Measurements from ENCODE around the gene THBS2. TPM values are rescaled to one million over a fixed set of nuclear protein-coding genes. Genes with fewer than 3 reads are reported as not detected.

The THBS2 gene
- total and polyA plus RNA-seq, 8 donors, result under 0.01 to 56.0 (median 2.4) TPM

DNA sequence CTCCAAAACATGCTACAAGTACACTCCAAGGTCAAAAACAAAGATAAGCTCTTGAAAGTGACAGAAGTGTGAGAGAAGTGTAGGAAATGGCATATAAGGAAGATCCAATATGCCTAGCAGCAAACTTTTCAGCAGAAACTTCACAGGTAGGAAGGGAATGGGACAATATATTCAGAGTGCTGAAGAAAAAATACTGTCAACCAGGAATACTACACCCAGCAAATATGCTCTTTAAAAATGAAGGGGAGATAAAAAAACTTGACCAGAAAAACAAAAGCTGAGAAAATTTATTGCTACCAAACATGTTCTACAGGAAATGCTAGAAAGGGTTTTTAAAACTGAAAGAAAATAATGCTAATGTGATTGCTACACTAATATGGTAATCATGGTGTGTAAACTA lies 46.2 kb downstream of the THBS2 start:
- Histone ChIP-seq H3K27ac (no peak overlapping the region), H3K36me3 (no peaks in the 10 kb centered on the region), H3K4me3 (no peak overlapping the region), H3K4me1 (peaks cover 0 to 3% (median 0%) of the 10 kb centered on the region in 4 donors), H3K27me3 (no peaks in the 10 kb centered on the region), H3K9me3 (peaks cover 0 to 16% (median 10%) of the 10 kb centered on the region in 4 donors)
- intact Hi-C loops (cut with DNase I; ENCODE audit: low total_unique reads), result no loop called here
- no peak for DNase-seq
- TF ChIP-seq POLR2A (IDR thresholded peaks at IDR 0.05) (no peak), POLR2AphosphoS5 (IDR thresholded peaks at IDR 0.05) (no peak), EP300 (IDR thresholded peaks at IDR 0.05) (no peak)
- TF ChIP-seq, protein P1, sequence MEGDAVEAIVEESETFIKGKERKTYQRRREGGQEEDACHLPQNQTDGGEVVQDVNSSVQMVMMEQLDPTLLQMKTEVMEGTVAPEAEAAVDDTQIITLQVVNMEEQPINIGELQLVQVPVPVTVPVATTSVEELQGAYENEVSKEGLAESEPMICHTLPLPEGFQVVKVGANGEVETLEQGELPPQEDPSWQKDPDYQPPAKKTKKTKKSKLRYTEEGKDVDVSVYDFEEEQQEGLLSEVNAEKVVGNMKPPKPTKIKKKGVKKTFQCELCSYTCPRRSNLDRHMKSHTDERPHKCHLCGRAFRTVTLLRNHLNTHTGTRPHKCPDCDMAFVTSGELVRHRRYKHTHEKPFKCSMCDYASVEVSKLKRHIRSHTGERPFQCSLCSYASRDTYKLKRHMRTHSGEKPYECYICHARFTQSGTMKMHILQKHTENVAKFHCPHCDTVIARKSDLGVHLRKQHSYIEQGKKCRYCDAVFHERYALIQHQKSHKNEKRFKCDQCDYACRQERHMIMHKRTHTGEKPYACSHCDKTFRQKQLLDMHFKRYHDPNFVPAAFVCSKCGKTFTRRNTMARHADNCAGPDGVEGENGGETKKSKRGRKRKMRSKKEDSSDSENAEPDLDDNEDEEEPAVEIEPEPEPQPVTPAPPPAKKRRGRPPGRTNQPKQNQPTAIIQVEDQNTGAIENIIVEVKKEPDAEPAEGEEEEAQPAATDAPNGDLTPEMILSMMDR (IDR thresholded peaks at IDR 0.05), result no peak

DNA sequence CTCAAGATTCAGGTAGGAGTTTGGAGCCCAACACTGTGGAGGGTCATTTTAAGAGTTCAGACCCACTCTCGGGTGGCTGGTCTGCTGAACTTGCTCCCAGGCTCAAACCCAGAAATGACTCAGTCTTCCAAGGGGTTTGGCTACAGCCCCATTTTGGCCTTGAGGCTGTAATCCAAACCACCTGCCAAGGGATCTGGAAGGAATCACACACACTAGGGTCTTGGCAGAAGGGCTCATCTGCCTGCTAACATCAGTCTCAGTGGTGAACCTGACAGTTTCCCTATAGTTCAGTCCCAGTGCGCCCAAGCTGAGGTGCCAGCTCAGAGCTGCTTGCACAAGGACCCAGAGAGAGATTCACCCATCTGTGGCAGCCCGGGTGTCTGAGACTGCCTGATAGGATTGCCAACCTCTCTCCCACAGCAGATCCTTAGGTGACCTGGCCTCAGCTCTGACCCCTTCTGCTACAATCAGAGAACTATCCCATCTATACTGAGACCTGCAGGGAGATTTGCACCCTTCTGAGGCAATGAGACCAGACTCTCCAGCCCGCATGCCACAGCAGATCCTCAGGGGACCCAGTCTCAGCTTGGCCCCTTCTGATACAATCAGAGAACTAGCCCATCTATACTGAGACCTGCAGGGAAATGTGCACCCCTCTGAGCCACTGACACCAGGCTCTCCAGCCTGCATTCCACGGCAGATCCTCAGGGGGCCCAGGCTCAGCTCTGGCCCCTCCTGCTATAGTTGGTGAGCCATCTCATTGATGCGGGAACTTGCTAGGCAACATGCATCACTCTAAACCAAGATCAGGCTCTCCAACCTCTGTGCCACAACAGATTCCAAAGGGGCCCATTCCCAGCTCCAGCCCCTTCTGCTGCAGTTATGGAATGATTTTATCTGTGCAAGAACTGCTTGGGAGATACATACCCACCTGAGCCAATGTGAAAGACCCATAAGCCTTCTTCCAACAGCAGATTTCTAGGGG lies 48.2 kb downstream of the THBS2 start:
- WGBS, 5 donors, result 81 to 89% (median 85%) methylated on average over 6 of the region's 6 CpGs
- TF ChIP-seq POLR2AphosphoS5 (IDR thresholded peaks at IDR 0.05) (no peak), POLR2A (IDR thresholded peaks at IDR 0.05) (no peak), EP300 (IDR thresholded peaks at IDR 0.05) (no peak)
- TF ChIP-seq, protein P1 (IDR thresholded peaks at IDR 0.05), result no peak
- Histone ChIP-seq H3K4me1 (no peaks in the 10 kb centered on the region), H3K36me3 (no peaks in the 10 kb centered on the region), H3K27me3 (no peaks in the 10 kb centered on the region), H3K27ac (no peak overlapping the region), H3K4me3 (no peak overlapping the region), H3K9me3 (peaks cover 0 to 16% (median 10%) of the 10 kb centered on the region in 4 donors)
- intact Hi-C loops (cut with DNase I; ENCODE audit: low total_unique reads), result no loop called here
- DNase-seq, result no peak

DNA sequence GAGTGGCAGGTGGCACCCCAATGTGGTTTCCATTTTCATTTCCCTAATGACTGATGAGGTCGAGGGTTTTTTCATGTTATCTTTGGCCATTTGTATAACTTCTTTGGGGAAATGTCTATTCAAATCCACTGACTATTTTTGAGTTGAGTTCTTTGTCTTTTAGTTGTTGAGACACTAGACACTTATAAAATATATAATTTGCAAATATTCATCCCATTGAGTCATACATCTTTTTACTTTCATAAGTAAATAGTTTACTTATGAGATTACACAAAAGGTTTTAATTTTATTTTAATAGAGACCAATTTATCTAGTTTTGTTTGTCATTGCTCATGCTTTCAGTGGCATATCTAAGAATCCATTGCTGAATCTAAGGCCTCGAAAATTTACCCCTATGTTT lies 49.5 kb downstream of the THBS2 start:
- Histone ChIP-seq H3K27me3 (no peaks in the 10 kb centered on the region), H3K9me3 (peaks cover 0 to 16% (median 10%) of the 10 kb centered on the region in 4 donors), H3K27ac (no peak overlapping the region), H3K36me3 (no peaks in the 10 kb centered on the region), H3K4me3 (no peak overlapping the region), H3K4me1 (no peaks in the 10 kb centered on the region)
- no peak for DNase-seq
- 49 to 73% (median 56%) methylated on average over 2 of the region's 2 CpGs for WGBS, 5 donors
- intact Hi-C loops (cut with DNase I; ENCODE audit: low total_unique reads), result no loop called here
- TF ChIP-seq POLR2A (IDR thresholded peaks at IDR 0.05) (no peak), EP300 (IDR thresholded peaks at IDR 0.05) (no peak)

DNA sequence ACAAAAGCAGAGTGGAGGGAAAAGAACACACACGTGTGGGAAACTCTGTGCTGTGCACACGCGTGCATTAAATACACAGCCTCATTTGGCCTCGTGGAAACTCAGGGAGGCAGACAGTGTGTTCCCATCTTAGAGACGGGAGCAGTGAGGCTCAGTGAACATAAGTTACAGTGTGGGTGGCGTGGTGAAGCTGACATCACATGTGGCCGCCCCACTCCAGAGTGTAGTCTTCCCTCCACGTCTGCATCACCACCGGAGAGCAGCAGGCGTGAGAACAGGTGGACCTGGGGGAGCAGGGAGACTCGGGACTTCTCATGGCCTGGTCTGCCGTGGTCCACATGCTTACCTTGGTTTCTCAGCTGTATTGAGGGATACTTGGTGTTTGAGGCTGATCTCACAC lies 51.7 kb downstream of the THBS2 start:
- intact Hi-C loops (cut with DNase I; ENCODE audit: low total_unique reads), result no loop called here
- Histone ChIP-seq H3K9me3 (peaks cover 0 to 9% (median 3%) of the 10 kb centered on the region in 4 donors), H3K27me3 (no peaks in the 10 kb centered on the region), H3K4me3 (no peak overlapping the region), H3K27ac (no peak overlapping the region), H3K36me3 (no peaks in the 10 kb centered on the region), H3K4me1 (no peaks in the 10 kb centered on the region)
- TF ChIP-seq POLR2A (IDR thresholded peaks at IDR 0.05) (no peak), POLR2AphosphoS5 (IDR thresholded peaks at IDR 0.05) (no peak), EP300 (IDR thresholded peaks at IDR 0.05) (no peak)
- TF ChIP-seq, protein P1 (IDR thresholded peaks at IDR 0.05), result no peak
- 84 to 95% (median 92%) methylated on average over 12 of the region's 12 CpGs for WGBS, 5 donors
- DNase-seq, result no peak
